ENCODE measurements around the gene TSPAN10. TPM values are rescaled to one million over a fixed set of nuclear protein-coding genes. Genes with fewer than 3 reads are reported as not detected.
A peak's percentile ranks its signal among the peaks of the same experiment; 100 is the strongest.
"Not testable (repeated sequence)": the region's sequence is repeated elsewhere in the genome, so short reads cannot be mapped to it uniquely, and the experiment has no call there.

Gene TSPAN10
- total RNA-seq, 1 donor from 2014 or later: 1.8 TPM

DNA sequence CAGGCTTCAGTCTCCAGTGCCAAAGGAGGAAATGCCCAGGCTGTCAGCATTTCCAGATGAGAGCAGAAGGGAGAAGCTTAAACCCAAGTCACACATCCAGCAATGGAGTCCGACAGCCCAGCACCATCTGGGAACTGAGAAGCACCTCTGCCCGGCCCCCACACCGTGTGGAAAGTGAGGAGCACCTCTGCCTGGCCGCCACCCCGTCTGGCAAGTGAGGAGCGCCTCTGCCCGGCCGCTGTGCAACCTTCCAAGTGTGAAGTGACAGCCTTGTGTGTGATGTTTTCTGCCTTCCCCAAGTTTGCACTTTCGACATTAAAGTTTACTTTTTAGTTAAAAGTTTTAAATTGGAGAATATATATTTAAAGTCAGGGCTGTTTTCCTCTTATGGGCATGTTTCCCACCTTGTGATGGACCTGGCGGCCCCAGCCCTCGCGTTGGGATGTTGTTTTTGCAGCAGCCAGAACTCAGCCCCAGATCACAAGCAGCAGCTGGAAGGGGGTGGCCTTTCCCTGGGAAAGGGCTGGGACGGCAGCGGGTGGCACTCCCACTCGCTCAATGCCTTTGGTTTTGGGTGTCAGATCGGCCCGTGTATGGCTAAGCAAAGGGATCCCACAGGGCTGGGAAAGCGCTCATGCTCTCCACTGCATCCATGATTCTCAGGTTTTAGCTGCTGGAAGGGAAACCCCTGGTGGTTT is 36.7 kb downstream of the TSPAN10 start:
- H3K4me3 Mint-ChIP-seq (ENCODE audit: unreplicated experiment): no peak overlapping the region
- H3K27ac Mint-ChIP-seq (ENCODE audit: unreplicated experiment): no peak overlapping the region
- peaks cover 5% of the 10 kb centered on the region for H3K4me1 Mint-ChIP-seq (ENCODE audit: low read depth)
- H3K9me3 Mint-ChIP-seq (ENCODE audit: low read depth): no peaks in the 10 kb centered on the region
- TF ChIP-seq, protein P1, sequence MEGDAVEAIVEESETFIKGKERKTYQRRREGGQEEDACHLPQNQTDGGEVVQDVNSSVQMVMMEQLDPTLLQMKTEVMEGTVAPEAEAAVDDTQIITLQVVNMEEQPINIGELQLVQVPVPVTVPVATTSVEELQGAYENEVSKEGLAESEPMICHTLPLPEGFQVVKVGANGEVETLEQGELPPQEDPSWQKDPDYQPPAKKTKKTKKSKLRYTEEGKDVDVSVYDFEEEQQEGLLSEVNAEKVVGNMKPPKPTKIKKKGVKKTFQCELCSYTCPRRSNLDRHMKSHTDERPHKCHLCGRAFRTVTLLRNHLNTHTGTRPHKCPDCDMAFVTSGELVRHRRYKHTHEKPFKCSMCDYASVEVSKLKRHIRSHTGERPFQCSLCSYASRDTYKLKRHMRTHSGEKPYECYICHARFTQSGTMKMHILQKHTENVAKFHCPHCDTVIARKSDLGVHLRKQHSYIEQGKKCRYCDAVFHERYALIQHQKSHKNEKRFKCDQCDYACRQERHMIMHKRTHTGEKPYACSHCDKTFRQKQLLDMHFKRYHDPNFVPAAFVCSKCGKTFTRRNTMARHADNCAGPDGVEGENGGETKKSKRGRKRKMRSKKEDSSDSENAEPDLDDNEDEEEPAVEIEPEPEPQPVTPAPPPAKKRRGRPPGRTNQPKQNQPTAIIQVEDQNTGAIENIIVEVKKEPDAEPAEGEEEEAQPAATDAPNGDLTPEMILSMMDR (IDR thresholded peaks at IDR 0.05): no peak
- no peak for DNase-seq (ENCODE audit: low spot score)
- peaks cover 6% of the 10 kb centered on the region for H3K36me3 Mint-ChIP-seq (ENCODE audit: low read depth)
- no peaks in the 10 kb centered on the region for H3K27me3 Mint-ChIP-seq (ENCODE audit: low read depth)

DNA sequence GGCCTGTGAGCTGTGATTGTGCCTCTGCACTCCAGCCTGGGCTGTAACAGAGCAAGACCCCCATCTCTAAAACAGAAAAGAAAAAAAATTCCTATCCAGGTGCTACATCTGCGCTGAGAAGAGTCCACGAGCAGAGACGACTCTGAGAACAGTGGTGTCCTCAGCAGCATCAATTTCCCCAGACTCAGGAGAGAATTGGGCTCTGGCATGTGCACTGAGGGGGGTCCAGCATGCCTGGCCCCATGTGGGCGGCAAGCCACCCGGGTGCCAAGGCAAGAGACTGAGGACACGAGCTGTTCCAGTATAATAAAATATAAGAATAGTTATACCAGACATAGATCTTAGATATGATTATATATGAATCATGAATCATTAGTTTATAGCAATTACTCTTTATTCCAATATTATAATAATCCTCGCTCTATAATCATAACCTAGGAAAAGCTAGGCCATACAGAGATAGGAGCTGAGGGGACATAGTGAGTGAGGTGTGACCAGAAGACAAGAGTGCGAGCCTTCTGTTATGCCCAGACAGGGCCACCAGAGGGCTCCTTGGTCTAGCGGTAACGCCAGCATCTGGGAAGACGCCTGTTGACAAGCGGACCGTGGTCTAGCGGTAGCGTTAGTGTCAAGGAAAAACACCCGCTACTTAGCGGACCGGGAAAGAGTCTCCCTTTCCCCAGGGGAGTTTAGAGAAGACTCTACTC is 38.7 kb downstream of the TSPAN10 start:
- H3K36me3 Mint-ChIP-seq (ENCODE audit: low read depth); H3K4me1 Mint-ChIP-seq (ENCODE audit: low read depth); DNase-seq (ENCODE audit: low spot score); H3K27ac Mint-ChIP-seq (ENCODE audit: unreplicated experiment); H3K9me3 Mint-ChIP-seq (ENCODE audit: low read depth); H3K4me3 Mint-ChIP-seq (ENCODE audit: unreplicated experiment); H3K27me3 Mint-ChIP-seq (ENCODE audit: low read depth): not testable (repeated sequence)
- TF ChIP-seq, protein P1 (IDR thresholded peaks at IDR 0.05): peak; percentile 79

DNA sequence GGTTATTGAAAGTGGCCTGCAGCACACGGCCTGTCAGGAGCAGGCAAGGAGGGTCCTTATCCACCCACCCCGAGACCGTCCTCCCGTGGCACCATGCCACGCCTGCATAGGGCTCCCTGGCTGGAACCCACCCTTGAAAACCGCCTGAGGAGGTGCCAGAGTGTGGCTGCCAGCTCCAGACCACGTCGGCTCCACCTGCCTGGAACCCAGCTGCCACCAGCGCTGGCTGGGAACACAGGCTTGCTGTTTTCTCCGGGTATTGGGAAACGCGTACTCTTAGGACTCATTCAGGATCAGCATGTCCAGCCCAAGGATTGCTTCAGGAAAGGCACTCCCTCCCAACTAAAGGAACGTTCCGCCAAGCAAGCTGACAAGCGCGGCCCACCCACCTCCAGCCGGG is 39.9 kb downstream of the TSPAN10 start:
- no peaks in the 10 kb centered on the region for H3K27me3 Mint-ChIP-seq (ENCODE audit: low read depth)
- no peaks in the 10 kb centered on the region for H3K9me3 Mint-ChIP-seq (ENCODE audit: low read depth)
- peaks cover 2% of the 10 kb centered on the region for H3K36me3 Mint-ChIP-seq (ENCODE audit: low read depth)
- H3K27ac Mint-ChIP-seq (ENCODE audit: unreplicated experiment): no peak overlapping the region
- H3K4me1 Mint-ChIP-seq (ENCODE audit: low read depth): peaks cover 11% of the 10 kb centered on the region
- TF ChIP-seq, protein P1 (IDR thresholded peaks at IDR 0.05): no peak
- no peak overlapping the region for H3K4me3 Mint-ChIP-seq (ENCODE audit: unreplicated experiment)
- DNase-seq (ENCODE audit: low spot score): no peak

DNA sequence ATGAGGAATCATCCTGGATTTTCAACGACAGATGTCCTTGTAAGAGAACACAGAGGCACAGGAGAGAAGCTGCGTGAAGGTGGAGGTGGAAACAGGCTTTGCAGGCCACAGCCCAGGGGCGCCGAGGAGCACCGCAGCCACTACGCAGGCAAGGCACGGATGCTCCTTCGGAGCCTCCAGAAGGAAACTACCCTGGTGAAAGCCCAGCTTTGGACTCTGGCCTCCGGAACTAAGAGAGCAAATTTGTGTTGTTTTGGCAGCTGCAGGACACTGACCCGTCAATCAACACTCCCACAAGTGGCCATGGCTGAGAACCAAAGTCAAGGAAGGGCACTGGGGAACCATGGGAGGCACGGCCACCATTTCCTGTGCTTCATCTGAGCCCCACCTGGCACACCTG is 43.2 kb downstream of the TSPAN10 start:
- Mint-ChIP-seq H3K4me3 (ENCODE audit: unreplicated experiment) (no peak overlapping the region), H3K36me3 (ENCODE audit: low read depth) (no peaks in the 10 kb centered on the region), H3K9me3 (ENCODE audit: low read depth) (no peaks in the 10 kb centered on the region), H3K27ac (ENCODE audit: unreplicated experiment) (no peak overlapping the region), H3K4me1 (ENCODE audit: low read depth) (peaks cover 31% of the 10 kb centered on the region), H3K27me3 (ENCODE audit: low read depth) (no peaks in the 10 kb centered on the region)
- TF ChIP-seq, protein P1 (IDR thresholded peaks at IDR 0.05): no peak
- no peak for DNase-seq (ENCODE audit: low spot score)

GRCh38 chr17:81681672-81682071 is 44.7 kb downstream of the TSPAN10 start:
- TF ChIP-seq, protein P1 (IDR thresholded peaks at IDR 0.05): no peak
- no peaks in the 10 kb centered on the region for H3K9me3 Mint-ChIP-seq (ENCODE audit: low read depth)
- H3K4me3 Mint-ChIP-seq (ENCODE audit: unreplicated experiment): no peak overlapping the region
- H3K27me3 Mint-ChIP-seq (ENCODE audit: low read depth): no peaks in the 10 kb centered on the region
- peak overlapping the region; percentile 73 for H3K27ac Mint-ChIP-seq (ENCODE audit: unreplicated experiment)
- H3K4me1 Mint-ChIP-seq (ENCODE audit: low read depth): peaks cover 33% of the 10 kb centered on the region
- no peak for DNase-seq (ENCODE audit: low spot score)
- H3K36me3 Mint-ChIP-seq (ENCODE audit: low read depth): peaks cover 4% of the 10 kb centered on the region
